ENCODE results near the gene RABAC1. TPM values are rescaled to one million over a fixed set of nuclear protein-coding genes. Genes with fewer than 3 reads are reported as not detected.

Gene RABAC1, protein sequence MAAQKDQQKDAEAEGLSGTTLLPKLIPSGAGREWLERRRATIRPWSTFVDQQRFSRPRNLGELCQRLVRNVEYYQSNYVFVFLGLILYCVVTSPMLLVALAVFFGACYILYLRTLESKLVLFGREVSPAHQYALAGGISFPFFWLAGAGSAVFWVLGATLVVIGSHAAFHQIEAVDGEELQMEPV
- 220 and 231 TPM in 2 replicates for total RNA-seq (2014; rRNA removed; shearing (Covaris generic); ENCODE audit: low replicate concordance)

DNA sequence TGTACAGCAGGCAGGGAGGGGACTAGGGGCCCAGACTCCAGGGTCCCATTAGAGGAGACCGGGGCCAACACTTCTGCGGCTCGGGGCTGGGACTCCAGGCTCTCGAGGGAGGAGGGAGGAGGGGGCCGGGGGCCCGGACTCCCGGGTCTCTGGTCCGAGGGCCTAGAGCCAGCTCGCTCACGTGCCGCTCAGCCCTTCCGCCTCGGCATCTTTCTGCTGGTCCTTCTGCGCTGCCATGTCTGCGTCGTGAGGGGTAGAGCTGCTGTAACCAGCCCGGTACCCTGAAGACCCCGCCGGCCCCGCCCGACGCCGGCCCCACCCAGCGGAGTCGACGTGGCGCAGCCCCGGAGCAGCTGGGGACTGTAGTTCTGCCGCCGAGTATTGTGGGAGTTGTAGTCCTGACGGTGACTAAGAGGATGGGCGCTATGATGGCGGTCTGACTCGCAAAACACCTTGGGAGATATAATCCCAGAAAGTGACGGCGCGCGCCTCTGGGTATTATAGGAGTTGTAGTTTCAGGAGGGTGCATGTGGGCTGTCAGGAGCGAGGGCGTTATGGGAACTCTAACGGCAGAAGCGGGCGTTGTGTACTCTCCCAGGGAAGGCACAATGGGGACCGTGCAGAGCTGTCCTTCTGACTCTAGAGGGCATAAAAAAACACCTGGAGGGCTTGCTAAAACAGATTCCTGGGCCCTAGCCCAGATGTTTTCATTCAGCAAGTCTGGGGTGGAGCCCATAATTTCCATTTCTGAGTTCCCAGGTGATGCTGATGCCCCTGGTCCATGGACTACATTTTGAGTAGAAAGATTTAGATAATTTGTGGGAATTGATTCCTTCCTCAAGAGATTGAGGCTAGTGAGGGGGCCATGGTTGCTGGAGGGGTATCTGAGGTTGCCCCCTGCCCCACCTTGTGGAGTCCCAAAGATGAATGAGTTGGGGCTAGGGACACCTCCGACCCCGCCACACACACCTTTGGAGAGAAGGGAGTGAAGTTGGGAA is at the start of gene RABAC1:
Gene RABAC1, minus strand, starts transcription at position 266 of the 998 bp plus-strand sequence. Its CDS starts 29 bp downstream, at position 237.
- no peaks in the 10 kb centered on the region for H3K27me3 ChIP-seq
- DNase-seq, result peak; percentile 92
- peak within 1 kb of the TSS; percentile 88 for H3K4me3 ChIP-seq
- H3K36me3 ChIP-seq, result peaks cover 7% of the 10 kb centered on the region
- no peaks in the 10 kb centered on the region for H3K9me3 ChIP-seq

DNA sequence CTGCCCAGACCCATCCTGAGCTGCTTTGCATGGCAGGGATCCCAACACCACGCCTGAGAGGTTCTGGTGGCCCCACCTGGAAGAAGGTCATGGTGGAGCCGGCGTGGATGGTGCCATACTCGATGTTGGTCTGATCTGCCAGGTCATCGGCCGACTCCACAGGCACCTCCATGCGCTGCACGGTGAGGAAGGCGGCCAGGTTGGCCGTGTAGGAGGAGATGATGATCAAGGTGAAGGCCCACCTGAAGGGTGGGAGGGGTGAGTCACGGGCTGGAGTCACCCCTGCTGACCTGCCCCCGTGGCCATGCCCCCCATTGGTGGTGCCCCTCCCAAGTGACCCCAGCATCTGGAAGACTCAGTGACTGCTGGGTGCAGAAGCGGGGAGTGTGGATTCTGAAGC is 47.4 kb upstream of the RABAC1 start:
- H3K9me3 ChIP-seq, result no peaks in the 10 kb centered on the region
- no peaks in the 10 kb centered on the region for H3K36me3 ChIP-seq
- peaks cover 26% of the 10 kb centered on the region for H3K27me3 ChIP-seq
- DNase-seq, result no peak
- H3K4me3 ChIP-seq, result no peak overlapping the region

DNA sequence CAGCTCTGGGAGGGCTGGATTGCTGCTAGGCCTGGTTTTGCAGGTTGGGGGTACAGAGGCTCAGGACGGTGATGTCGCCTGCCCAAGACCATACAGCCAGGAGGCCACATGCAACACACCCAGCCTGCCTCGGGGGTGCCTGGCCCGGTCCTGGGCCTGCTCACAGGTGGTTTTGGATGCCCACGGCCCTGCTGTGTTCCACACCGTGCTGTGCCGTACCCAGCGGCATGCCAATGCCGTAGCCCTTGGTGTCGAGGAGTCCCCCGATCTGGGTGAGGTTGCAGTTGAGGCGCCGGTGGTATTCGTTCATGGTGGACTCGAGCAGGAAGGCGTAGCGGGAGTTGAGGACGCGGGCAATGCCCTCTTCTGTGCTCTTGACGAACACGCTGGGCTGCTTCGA is 46.4 kb upstream of the RABAC1 start:
- Histone ChIP-seq H3K27me3 (peaks cover 36% of the 10 kb centered on the region), H3K4me3 (no peak overlapping the region), H3K36me3 (no peaks in the 10 kb centered on the region), H3K9me3 (no peaks in the 10 kb centered on the region)
- no peak for DNase-seq

DNA sequence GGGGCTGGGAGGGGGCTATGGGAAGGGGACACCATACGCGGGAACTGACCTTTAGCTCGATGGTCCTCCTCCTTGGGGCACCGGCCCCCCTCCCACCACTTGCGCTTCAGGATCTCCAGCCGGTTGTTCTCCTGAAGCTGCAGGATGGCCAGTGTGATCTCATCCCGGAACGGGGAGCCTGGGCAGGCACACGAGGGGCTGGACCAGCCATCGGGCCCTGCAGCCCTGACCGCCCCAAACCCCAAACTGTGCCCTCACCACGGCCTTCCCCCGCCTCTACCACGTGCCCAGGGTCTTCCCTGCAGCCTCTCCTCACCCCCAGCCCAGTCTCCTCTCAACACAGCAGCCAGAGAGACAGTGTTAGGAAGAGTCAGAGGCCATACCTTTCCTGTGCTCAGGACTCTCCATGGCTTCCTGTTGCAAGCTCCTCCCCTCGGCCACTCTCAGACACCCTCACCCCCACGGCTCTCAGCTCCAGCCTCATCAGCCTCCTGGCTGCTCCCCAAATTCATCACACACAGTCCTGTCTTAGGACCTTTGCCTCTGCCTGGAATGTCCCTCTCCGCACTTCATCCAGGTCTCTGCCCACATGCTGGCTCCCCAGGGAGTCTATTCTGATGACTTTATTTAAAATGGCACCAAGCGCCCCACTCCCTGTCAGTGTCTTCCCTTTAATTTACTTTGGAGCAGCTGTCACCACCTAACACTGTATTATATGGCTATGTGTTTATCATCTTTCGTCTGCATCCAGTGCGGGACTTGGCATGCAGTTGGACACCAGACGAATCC is 44.6 kb upstream of the RABAC1 start:
- H3K27me3 ChIP-seq, result peaks cover 52% of the 10 kb centered on the region
- H3K9me3 ChIP-seq, result no peaks in the 10 kb centered on the region
- no peak for DNase-seq
- H3K36me3 ChIP-seq, result no peaks in the 10 kb centered on the region
- no peak overlapping the region for H3K4me3 ChIP-seq

DNA sequence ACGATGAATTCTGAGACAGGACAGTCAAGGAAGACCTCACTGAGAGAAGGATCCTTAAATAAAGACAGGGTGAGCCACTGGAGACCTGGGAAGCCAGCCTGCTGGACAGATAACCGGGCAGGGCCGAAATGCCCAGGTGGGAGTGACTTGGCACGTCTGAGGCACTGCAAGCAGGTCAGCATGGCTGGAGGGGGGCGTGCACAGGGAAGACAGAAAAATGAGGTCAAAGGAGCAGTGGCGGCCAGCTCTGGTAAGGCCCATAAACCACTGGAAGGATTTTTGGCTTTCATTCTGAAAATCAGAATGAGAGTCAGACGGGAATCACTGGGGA is 40.7 kb upstream of the RABAC1 start:
- H3K9me3 ChIP-seq, result no peaks in the 10 kb centered on the region
- H3K36me3 ChIP-seq, result no peaks in the 10 kb centered on the region
- no peak for DNase-seq
- peaks cover 78% of the 10 kb centered on the region for H3K27me3 ChIP-seq
- H3K4me3 ChIP-seq, result no peak overlapping the region

DNA sequence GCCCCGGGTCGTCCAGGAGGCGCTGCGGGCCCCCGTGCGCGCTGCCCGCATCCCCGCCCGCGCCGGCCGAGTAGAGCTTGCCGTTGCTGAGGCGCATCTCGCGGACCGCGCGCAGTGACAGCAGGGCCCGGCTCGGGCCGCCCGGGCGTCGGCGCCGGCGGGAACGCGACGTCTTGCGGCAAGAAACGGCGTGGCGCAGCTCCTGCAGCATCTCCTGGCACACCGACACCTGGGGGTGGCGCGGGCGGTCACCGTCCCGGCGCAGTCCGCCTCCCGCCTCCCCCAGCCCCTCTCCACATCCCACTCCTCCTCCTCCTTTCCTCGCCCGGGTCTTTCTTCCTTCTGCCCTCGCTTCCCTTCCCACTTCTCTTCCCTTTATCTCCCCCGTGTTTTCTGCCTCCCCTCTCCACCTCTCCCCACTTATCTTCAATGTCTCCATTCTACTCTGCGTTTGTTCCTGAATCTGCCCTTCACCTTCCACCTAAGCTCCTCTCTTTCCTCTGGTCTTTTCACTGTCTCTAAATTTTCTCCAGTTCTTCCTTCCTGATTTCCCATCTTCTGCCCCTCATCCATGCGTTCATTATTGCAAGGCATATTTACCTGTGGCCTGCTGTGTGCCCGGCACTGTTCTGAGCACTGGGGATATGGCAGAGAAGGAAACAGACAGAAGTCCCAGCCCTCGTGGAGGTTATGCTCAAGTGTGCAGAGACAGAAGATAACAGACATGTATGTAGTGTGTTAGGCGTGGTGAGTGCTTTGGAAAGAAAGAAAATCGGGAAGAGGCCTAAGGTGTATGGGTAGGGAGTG is 40.2 kb upstream of the RABAC1 start:
- H3K36me3 ChIP-seq, result no peaks in the 10 kb centered on the region
- DNase-seq, result no peak
- H3K27me3 ChIP-seq, result peaks cover 78% of the 10 kb centered on the region
- H3K4me3 ChIP-seq, result no peak overlapping the region
- no peaks in the 10 kb centered on the region for H3K9me3 ChIP-seq

DNA sequence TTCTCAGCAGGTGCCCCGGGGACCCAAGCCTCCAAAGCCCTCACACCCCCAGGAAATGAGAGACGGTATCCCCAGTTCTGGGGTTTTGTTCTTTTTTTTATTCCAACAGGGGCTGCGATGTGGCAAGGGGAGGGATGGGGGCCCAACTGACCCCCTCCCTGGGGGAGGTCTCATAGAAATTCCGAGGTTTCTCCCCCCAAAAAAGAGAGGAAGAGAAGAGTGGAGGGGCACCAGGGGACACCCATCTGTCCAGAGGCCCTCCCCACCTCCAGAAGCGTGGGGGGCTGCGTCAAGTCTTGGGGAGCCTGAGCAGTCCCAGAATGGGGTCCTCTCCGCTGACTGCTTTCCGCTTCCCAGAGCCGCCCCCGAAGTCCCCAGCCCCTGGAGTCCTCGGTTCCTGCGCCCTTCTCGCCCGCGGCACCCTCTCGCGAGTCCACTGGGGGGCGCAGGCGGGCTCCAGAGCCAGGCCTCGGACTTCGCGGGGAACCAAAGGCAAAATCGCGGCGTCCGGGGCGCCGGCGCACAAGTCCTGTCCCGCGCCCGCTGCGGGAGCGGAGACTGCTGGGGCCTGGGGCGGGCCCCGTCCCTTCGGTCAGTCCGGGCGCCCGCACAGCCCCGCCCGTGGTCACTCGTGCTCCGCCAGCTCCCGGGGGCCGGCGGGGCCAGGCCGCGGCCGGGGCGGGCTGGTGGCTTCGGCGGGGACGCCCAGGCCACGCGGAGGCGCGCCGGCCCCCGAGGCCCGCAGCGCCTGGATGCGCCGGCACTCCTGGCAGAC is 39.3 kb upstream of the RABAC1 start:
- Histone ChIP-seq H3K27me3 (peaks cover 75% of the 10 kb centered on the region), H3K36me3 (no peaks in the 10 kb centered on the region), H3K9me3 (no peaks in the 10 kb centered on the region), H3K4me3 (no peak overlapping the region)
- DNase-seq, result peak; percentile 66

DNA sequence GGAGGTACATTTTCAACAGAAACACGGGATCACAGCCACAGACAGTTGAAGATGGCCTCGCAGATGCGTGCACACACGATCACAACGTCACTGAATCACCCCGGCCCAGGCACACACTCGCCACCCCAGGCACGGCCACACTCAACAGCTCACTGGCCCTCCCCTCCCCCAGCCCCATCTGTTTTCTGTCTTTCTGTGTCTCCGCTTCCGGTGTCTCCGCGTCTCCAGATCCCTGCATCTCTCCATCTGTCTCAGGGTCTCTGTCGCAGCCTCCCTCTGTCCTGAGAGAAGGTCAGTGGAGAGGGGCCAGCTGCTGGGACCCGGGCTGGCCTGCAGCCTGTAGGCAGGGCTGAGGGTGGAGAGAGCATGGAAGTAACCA is 38.7 kb upstream of the RABAC1 start:
- H3K27me3 ChIP-seq, result peaks cover 74% of the 10 kb centered on the region
- no peak overlapping the region for H3K4me3 ChIP-seq
- DNase-seq, result no peak
- no peaks in the 10 kb centered on the region for H3K9me3 ChIP-seq
- no peaks in the 10 kb centered on the region for H3K36me3 ChIP-seq

DNA sequence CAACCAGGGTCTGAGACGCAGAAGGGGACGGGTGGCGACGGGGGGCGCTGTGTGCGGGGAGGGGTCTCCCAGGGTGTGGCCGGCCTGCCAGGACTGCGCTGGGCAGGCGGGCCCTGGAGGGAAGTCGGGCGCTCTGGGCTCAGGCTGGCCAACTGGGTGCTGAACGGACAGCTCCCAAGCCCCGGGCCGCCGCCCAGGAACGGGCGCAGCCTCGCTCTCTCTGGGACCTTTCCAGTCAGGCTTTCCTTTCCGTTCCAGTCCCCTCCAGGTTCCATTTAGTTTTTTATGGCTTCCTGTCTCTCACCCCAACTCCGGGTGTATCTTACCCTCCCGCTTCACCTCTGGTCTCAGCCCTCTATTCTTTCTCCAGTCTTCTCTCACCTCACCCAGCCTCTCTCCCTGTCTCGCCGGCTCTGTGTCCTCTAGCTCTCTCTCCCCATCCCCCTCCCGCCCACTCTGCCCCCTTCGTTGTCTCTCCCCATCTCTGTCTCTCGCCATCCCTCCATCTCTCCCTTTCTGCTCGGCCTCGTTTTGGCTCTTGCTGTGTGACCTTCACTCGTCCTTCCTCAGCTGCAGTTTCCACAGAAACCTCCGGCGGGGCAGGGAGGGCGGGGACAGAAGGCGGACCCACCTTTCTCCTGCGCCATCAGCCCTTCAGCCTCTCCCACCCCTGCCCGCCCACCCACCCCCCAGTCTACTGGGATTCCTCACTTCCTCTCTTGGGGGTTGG is 38.2 kb upstream of the RABAC1 start:
- H3K36me3 ChIP-seq, result no peaks in the 10 kb centered on the region
- peak; percentile 54 for DNase-seq
- H3K4me3 ChIP-seq, result no peak overlapping the region
- H3K27me3 ChIP-seq, result peaks cover 69% of the 10 kb centered on the region
- H3K9me3 ChIP-seq, result no peaks in the 10 kb centered on the region

DNA sequence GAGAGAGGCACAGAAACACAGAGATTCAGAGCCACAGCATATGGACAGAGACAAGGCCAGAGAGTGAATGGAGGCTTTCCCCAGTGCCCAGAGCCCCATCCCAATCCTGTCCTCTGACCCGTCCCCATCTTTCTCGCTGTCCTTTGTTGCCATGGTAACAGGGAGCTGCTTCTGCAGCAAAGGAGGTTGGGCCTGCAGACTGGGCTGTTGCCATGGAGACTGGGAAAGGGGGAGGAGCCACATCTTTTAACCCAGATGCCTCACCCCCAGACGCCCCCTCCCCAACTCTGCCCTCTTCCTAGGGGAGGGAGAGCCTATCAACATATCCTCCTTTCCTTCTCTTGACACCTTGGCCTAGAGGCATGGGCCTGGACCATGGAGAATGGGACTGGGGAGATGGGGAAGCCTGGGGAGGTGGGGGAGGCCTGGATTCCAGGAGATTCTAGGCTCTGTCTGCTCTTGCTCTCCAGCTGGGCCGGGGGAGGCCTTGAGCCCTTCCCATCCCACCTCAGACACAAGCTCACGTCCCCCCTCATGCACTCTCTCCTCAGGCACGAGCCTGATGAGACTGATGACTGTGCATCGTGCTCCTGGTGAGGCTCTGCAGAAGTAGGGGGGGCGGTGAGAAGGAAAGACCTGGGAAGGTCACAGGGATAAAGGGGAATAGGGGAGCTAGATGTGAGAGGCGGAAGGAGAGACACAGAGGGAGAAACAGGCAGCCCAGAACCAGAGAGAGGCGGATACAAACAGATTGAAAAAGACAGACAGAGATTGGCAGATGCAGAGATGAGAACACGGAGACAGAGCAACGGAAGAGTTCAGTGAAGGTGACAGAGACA is 37.1 kb upstream of the RABAC1 start:
- H3K9me3 ChIP-seq, result no peaks in the 10 kb centered on the region
- no peaks in the 10 kb centered on the region for H3K36me3 ChIP-seq
- no peak overlapping the region for H3K4me3 ChIP-seq
- no peak for DNase-seq
- H3K27me3 ChIP-seq, result peaks cover 58% of the 10 kb centered on the region

DNA sequence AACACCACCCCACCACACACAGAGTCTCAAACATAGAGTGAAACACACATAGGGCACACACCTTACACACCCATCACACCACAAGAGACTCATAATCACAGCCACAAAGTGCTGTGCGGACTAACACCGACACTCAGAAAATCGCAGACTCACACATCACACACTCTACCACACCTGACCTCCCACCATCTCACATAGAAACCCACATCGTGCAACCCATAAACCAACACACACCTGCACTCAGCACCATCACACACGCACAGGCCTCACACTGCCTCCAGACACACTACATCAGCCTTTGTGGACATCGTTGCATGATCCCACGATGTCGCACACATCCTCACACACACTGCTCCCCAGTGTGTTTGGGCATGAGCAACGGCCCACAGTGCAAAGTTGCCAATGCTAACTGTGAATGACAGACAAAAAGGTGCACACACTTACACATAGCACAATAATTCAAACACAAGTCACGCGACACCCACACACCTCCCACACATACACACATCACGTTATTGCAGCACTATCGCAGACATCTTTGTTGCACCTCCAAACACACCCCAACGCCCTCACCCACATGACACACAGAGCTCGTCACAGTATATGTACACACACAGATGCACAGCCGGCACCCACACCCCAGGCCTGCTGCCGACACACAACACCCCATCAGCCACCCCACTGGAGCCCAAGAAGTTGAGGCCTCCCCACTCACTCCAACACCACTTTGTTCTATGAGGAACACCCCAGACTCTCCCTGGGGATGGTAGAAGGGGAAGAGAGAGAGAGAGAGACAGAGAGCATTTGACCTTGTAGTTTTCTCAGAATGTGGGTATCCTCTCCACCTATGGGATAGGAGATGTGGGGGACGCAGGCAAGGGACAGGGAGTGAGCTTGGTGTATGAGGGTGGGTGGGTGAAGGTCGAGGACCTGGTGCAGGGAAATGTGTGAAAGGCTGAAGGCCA is 36.2 kb upstream of the RABAC1 start:
- H3K9me3 ChIP-seq, result no peaks in the 10 kb centered on the region
- no peak overlapping the region for H3K4me3 ChIP-seq
- no peaks in the 10 kb centered on the region for H3K36me3 ChIP-seq
- DNase-seq, result no peak
- peaks cover 52% of the 10 kb centered on the region for H3K27me3 ChIP-seq

DNA sequence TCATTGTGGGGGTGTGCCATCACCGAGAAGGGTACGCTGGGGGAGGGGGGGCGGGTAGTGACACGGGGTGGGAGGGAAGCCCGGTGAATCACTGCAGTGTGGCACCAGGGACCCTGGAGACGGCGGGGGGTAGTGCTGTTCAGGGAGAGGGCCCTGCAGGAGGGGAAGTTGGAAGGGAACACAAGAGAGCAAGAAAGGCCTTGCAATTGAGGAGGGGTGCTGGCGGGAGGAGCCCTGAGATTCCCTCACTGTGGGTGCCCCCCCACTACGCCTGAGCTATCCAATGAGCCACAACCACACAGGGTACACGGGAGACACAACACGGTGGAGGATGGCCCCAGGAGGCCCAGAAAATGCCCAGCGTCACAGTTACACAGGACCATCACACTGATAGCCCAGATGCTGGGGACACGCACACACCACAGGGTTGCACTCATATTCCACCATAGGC is 35.4 kb upstream of the RABAC1 start:
- Histone ChIP-seq H3K9me3 (no peaks in the 10 kb centered on the region), H3K4me3 (no peak overlapping the region), H3K27me3 (peaks cover 49% of the 10 kb centered on the region), H3K36me3 (no peaks in the 10 kb centered on the region)
- no peak for DNase-seq
